Measurements from ENCODE around the gene IFI30.

DNA sequence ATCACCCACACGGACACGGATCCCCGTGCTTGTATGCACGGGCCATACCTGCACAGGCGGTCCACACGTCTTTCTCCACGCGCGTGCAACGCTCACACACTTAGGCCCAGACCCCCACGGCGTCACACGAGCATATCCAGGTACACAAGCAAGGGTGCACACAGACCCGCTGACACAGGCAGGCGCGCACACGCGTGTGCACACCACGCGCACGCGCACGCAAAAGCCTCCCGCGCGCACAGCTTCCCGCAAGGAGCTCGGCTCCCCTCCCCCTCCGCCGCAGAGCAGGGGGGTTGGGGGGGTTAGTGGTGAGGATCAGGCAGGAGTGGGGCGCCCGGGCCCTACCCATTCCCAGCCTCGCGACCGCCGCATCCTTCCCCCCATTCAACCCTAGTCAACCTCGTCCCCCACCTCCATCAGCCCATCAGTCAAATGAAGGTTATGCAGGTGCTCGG, 29.8 kb downstream of the IFI30 start:
- TF ChIP-seq POLR2A (IDR thresholded peaks at IDR 0.05) (no peak), POLR2AphosphoS5 (IDR thresholded peaks at IDR 0.05) (no peak), EP300 (IDR thresholded peaks at IDR 0.05) (no peak)
- TF ChIP-seq, protein P1, sequence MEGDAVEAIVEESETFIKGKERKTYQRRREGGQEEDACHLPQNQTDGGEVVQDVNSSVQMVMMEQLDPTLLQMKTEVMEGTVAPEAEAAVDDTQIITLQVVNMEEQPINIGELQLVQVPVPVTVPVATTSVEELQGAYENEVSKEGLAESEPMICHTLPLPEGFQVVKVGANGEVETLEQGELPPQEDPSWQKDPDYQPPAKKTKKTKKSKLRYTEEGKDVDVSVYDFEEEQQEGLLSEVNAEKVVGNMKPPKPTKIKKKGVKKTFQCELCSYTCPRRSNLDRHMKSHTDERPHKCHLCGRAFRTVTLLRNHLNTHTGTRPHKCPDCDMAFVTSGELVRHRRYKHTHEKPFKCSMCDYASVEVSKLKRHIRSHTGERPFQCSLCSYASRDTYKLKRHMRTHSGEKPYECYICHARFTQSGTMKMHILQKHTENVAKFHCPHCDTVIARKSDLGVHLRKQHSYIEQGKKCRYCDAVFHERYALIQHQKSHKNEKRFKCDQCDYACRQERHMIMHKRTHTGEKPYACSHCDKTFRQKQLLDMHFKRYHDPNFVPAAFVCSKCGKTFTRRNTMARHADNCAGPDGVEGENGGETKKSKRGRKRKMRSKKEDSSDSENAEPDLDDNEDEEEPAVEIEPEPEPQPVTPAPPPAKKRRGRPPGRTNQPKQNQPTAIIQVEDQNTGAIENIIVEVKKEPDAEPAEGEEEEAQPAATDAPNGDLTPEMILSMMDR (IDR thresholded peaks at IDR 0.05) = no peak
